Colonic mucosa (tissue), 4 donors: ENCODE data around the gene PLB1. TPM values are rescaled to one million over a fixed set of nuclear protein-coding genes. Genes with fewer than 3 reads are reported as not detected.

Source experiments
- DNase-seq: peaks from one replicate; pipeline ENCODE4 v3.0.0-alpha.2; 2020
- H3K27ac ChIP-seq: fragments of 200-600 bp; one replicate; pipeline ENCODE4 v1.8.0; 2021
- H3K27me3 ChIP-seq: fragments of 200-600 bp; one replicate; pipeline ENCODE4 v1.8.0; 2021
- H3K36me3 ChIP-seq: fragments of 200-600 bp; one replicate; pipeline ENCODE4 v1.8.0; 2021
- H3K4me1 ChIP-seq: fragments of 200-600 bp; one replicate; pipeline ENCODE4 v1.8.0; 2021; ENCODE audit warnings: mild to moderate bottlenecking
- H3K4me3 ChIP-seq: fragments of 200-600 bp; one replicate; pipeline ENCODE4 v1.8.0; 2021
- H3K9ac ChIP-seq, 2 donors: one replicate each; pipeline ENCODE4 v1.7.0; 2013; ENCODE audit warnings: control low read depth in 2 of 2, low read depth in 2 of 2, low read length in 2 of 2
- H3K9me3 ChIP-seq: fragments of 200-600 bp; one replicate; pipeline ENCODE4 v1.8.0; 2021
- CTCF ChIP-seq: fragments of 200-600 bp; IDR thresholded peaks from one replicate; pipeline ENCODE4 v1.8.0; 2022; ENCODE audit warnings: antibody characterized with exemption, mild to moderate bottlenecking
- intact Hi-C: fragments of 100-400 bp; cut with DNase I; formaldehyde crosslinking; loops from one replicate; pipeline ENCODE4 v1.14.1; 2022
- total RNA-seq, 2 donors: library from RNA; stranded (reverse); fragmentation: NEBNext Ultra II Directional in 1 of 2; extraction: Animal tissue kit (Norgen Biotek cat#: 25700) in 1 of 2; gene quantifications; one replicate each; pipeline ENCODE4 v1.2.1, GENCODE V29; 2021
- donor health status: healthy.
- donor health status: DM: no; HTN: no; CAD: no.
- donor health status: DM: no; HTN: no; CAD: no.

PLB1 gene, protein sequence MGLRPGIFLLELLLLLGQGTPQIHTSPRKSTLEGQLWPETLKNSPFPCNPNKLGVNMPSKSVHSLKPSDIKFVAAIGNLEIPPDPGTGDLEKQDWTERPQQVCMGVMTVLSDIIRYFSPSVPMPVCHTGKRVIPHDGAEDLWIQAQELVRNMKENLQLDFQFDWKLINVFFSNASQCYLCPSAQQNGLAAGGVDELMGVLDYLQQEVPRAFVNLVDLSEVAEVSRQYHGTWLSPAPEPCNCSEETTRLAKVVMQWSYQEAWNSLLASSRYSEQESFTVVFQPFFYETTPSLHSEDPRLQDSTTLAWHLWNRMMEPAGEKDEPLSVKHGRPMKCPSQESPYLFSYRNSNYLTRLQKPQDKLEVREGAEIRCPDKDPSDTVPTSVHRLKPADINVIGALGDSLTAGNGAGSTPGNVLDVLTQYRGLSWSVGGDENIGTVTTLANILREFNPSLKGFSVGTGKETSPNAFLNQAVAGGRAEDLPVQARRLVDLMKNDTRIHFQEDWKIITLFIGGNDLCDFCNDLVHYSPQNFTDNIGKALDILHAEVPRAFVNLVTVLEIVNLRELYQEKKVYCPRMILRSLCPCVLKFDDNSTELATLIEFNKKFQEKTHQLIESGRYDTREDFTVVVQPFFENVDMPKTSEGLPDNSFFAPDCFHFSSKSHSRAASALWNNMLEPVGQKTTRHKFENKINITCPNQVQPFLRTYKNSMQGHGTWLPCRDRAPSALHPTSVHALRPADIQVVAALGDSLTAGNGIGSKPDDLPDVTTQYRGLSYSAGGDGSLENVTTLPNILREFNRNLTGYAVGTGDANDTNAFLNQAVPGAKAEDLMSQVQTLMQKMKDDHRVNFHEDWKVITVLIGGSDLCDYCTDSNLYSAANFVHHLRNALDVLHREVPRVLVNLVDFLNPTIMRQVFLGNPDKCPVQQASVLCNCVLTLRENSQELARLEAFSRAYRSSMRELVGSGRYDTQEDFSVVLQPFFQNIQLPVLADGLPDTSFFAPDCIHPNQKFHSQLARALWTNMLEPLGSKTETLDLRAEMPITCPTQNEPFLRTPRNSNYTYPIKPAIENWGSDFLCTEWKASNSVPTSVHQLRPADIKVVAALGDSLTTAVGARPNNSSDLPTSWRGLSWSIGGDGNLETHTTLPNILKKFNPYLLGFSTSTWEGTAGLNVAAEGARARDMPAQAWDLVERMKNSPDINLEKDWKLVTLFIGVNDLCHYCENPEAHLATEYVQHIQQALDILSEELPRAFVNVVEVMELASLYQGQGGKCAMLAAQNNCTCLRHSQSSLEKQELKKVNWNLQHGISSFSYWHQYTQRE (N-terminal part only)
- 1 to 10 TPM; 1.3 to 3.0 TPM for total RNA-seq

GRCh38 chr2:28495551-28496250 lies at the start of gene PLB1:
Gene PLB1, plus strand, starts transcription at chr2:28496060. Its CDS starts 55 bp downstream, at chr2:28496115.
- no peaks in the 10 kb centered on the region for H3K36me3 ChIP-seq
- no peak for DNase-seq
- H3K9me3 ChIP-seq: no peaks in the 10 kb centered on the region
- no peak within 1 kb of the TSS for H3K27ac ChIP-seq
- intact Hi-C loops: no loop called here
- H3K4me3 ChIP-seq: no peak within 1 kb of the TSS
- no peak for TF ChIP-seq CTCF
- no peak within 1 kb of the TSS for H3K9ac ChIP-seq
- no peaks in the 10 kb centered on the region for H3K4me1 ChIP-seq
- H3K27me3 ChIP-seq: no peaks in the 10 kb centered on the region

DNA sequence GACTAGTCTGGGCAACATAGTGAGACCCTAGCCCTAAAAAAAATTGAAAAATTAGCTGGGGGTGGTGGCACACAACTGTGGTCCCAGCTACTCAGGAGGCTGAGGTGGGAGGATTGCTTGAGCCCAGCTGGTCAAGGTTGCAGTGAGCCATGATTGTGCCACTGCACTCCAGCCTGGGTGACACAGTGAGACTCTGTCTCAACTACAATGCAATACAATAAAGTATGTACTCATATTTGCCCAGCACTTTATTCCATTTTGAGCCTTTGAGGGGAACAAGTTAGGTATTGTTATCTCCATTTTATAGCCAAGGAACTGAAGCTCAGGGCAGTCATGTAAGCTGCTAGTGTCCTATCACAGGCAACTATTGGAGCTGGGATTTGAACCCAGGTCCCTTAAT lies 49.3 kb upstream of the PLB1 start:
- Histone ChIP-seq H3K4me3 (no peak overlapping the region), H3K27me3 (no peaks in the 10 kb centered on the region), H3K9ac (no peak overlapping the region), H3K27ac (no peak overlapping the region), H3K36me3 (no peaks in the 10 kb centered on the region), H3K4me1 (no peaks in the 10 kb centered on the region), H3K9me3 (no peaks in the 10 kb centered on the region)
- DNase-seq: no peak
- intact Hi-C loops: no loop called here
- TF ChIP-seq CTCF: no peak

- no peaks in the 10 kb centered on the region for H3K4me1 ChIP-seq
- H3K27ac ChIP-seq: no peak overlapping the region
- H3K9me3 ChIP-seq: no peaks in the 10 kb centered on the region
Observed at GRCh38 chr2:28447086-28447485, 48.8 kb upstream of the PLB1 start.

GRCh38 chr2:28447943-28448792 lies 47.7 kb upstream of the PLB1 start:
- H3K4me3 ChIP-seq: no peak overlapping the region
- H3K27me3 ChIP-seq: no peaks in the 10 kb centered on the region
- no peak overlapping the region for H3K27ac ChIP-seq
- no peak for DNase-seq
- intact Hi-C loops: no loop called here
- TF ChIP-seq CTCF: no peak
- no peak overlapping the region for H3K9ac ChIP-seq
- no peaks in the 10 kb centered on the region for H3K9me3 ChIP-seq
- H3K36me3 ChIP-seq: no peaks in the 10 kb centered on the region
- H3K4me1 ChIP-seq: no peaks in the 10 kb centered on the region

More at GRCh38 chr2:28447086-28447485, 48.8 kb upstream of the PLB1 start:
- TF ChIP-seq CTCF: no peak
- DNase-seq: no peak
- Histone ChIP-seq H3K9ac (no peak overlapping the region), H3K4me3 (no peak overlapping the region), H3K27me3 (no peaks in the 10 kb centered on the region), H3K36me3 (no peaks in the 10 kb centered on the region)
- intact Hi-C loops: no loop called here
